ENCODE measurements around the gene BUD23. TPM values are rescaled to one million over a fixed set of nuclear protein-coding genes. Genes with fewer than 3 reads are reported as not detected.

The BUD23 gene
- total and polyA plus RNA-seq, 2 donors (not counting 3 experiments of a cell fraction or from before 2014, with no cell fraction given) = 62.1 to 64.6 TPM

DNA sequence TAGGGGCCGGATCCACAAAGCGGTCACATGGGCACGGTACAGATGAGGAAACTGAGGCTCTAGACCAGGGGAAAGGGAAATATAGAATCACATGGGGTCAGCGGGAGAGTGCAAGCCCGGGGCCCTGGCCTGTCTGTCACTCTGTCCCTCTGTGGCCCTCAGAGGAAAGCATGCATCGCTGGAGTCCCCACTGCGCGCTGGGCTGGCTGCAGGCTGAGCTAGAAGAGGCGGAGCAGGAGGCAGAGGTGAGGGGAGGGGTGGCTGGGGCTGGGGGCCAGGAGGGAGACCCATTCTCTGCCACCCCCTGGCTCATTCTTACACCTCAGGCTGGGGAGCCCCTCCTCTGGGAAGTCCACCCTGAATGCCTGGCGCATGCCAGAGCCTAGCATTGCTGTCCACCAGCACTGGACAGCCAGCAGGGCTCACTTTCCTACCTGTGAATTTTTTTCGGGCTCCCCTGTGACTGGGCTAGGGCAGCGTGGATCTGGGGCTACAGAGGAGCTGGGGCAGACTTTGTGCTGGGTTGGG, 13.5 kb upstream of the BUD23 start:
- Histone ChIP-seq H3K9me1 (replicated peaks; ENCODE audit: control insufficient read depth, extremely low read depth, insufficient read depth, low read length) (no peaks in the 10 kb centered on the region), H3K4me2 (ENCODE audit: insufficient read depth, low read length) (no peak overlapping the region), H3K79me2 (ENCODE audit: control insufficient read depth, insufficient read depth, low read length) (no peaks in the 10 kb centered on the region), H3K4me1 (ENCODE audit: control insufficient read depth, extremely low read depth, insufficient read depth, low read length) (peaks cover 3% of the 10 kb centered on the region), H4K20me1 (replicated peaks; ENCODE audit: control insufficient read depth, extremely low read depth, insufficient read depth, low read length) (no peaks in the 10 kb centered on the region), H2AFZ (ENCODE audit: low read depth, low read length) (no peak overlapping the region), H3K9me3 (replicated peaks; ENCODE audit: control insufficient read depth, insufficient read depth, low read length) (no peaks in the 10 kb centered on the region), H3K9ac (replicated peaks; ENCODE audit: extremely low read depth, insufficient read depth, low read length) (no peak overlapping the region), H3K4me3 (replicated peaks in 1 of 3; ENCODE audit: insufficient read depth in 1 of 3, low read depth in 1 of 3, low read length in 3 of 3) (no peak overlapping the region), H3K27me3 (ENCODE audit: control insufficient read depth in 2 of 2, insufficient read depth in 2 of 2, low read length in 2 of 2) (peaks cover 0 to 2% of the 10 kb centered on the region in 2 experiments), H3K27ac (ENCODE audit: insufficient read depth, low read depth, low read length) (no peak overlapping the region), H3K36me3 (ENCODE audit: control insufficient read depth in 2 of 2, extremely low read depth in 1 of 2, insufficient read depth in 2 of 2, low read length in 2 of 2) (no peaks in the 10 kb centered on the region)
- no peak for DNase-seq (ENCODE audit: low read depth, low spot score)
- intact Hi-C loops (cut with micrococcal nuclease) (loop anchor here (5.0 kb wide), 1 partner anchor 43 kb away; no protein-coding TSS in a partner anchor), dilution Hi-C loops (cut with MboI; ENCODE audit: extremely low pct_ligation_motif_present, low sequenced_read_pairs) (no loop called here)
- TF ChIP-seq MYC (IDR thresholded peaks at IDR 0.05; ENCODE audit: low read depth, low read length) (no peak), POLR2AphosphoS5 (IDR thresholded peaks at IDR 0.05; ENCODE audit: insufficient read depth, low read depth, low read length) (no peak), GATA2 (IDR thresholded peaks at IDR 0.05; ENCODE audit: insufficient read depth, insufficient read length, low read depth, low read length) (no peak), EZH2 (IDR thresholded peaks at IDR 0.05; ENCODE audit: borderline replicate concordance, low read depth, low read length, severe bottlenecking) (no peak), FOS (IDR thresholded peaks at IDR 0.05; ENCODE audit: borderline replicate concordance, insufficient read depth, low read length) (no peak), CTCF (IDR thresholded peaks at IDR 0.05; ENCODE audit: extremely low read depth in 1 of 2, insufficient read depth in 1 of 2, low read depth in 1 of 2, low read length in 2 of 2) (no peak), POLR2A (IDR thresholded peaks at IDR 0.05; ENCODE audit: low read depth, low read length) (no peak), JUN (IDR thresholded peaks at IDR 0.05; ENCODE audit: borderline replicate concordance, insufficient read depth, insufficient read length, low read depth) (no peak)
- TF ChIP-seq, protein P1, sequence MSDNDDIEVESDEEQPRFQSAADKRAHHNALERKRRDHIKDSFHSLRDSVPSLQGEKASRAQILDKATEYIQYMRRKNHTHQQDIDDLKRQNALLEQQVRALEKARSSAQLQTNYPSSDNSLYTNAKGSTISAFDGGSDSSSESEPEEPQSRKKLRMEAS (IDR thresholded peaks at IDR 0.05; ENCODE audit: insufficient read depth, insufficient read length) = no peak
- CTCF ChIA-PET = interaction anchor here (3.1 to 4.8 kb wide), 3 partner anchors 40 to 64 kb away, joined by 12 to 57 read pairs (median 22); no protein-coding TSS in a partner anchor
- no TSS peak for BruUV-seq (replicated peaks)
- POLR2A ChIA-PET = no interaction called here
- no peak for FAIRE-seq

Measured in endothelial cell of umbilical vein (primary cell).